PC-9 (cell line): ENCODE measurements around the gene ART1.
"Not testable (repeated sequence)": the region's sequence is repeated elsewhere in the genome, so short reads cannot be mapped to it uniquely, and the experiment has no call there.

Source experiments
- EZH2 ChIP-seq: fragments of 200-600 bp; sonication (generic); IDR thresholded peaks from 2 replicates; pipeline ENCODE4 v1.8.0; 2017; ENCODE audit warnings: antibody characterized with exemption, low read depth
- TF ChIP-seq, protein P1 (sequence below): fragments of 200-600 bp; sonication (generic); conservative IDR thresholded peaks from 2 replicates; pipeline ENCODE4 v1.6.1; 2017; ENCODE audit warnings: mixed run types, antibody characterized with exemption, mild to moderate bottlenecking, moderate library complexity

DNA sequence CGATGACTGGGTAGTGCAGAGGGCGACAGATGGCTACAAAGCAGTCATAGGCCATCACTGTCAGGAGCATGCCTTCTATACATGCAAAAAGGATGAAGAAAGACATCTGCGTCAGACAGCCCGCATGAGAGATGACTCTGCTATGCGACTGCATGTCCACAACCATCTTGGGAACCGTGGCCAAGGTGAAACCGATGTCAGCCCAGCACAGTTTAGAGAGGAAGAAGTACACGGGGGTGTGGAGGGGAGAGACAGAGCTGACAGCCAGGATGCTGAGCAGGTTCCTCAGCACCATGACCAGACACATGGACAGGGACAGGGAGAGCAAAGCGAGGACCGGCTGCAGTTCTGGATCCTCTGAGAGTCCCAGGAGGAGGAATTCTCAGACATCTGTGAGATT is 44.7 kb upstream of the ART1 start:
- TF ChIP-seq, protein P1, sequence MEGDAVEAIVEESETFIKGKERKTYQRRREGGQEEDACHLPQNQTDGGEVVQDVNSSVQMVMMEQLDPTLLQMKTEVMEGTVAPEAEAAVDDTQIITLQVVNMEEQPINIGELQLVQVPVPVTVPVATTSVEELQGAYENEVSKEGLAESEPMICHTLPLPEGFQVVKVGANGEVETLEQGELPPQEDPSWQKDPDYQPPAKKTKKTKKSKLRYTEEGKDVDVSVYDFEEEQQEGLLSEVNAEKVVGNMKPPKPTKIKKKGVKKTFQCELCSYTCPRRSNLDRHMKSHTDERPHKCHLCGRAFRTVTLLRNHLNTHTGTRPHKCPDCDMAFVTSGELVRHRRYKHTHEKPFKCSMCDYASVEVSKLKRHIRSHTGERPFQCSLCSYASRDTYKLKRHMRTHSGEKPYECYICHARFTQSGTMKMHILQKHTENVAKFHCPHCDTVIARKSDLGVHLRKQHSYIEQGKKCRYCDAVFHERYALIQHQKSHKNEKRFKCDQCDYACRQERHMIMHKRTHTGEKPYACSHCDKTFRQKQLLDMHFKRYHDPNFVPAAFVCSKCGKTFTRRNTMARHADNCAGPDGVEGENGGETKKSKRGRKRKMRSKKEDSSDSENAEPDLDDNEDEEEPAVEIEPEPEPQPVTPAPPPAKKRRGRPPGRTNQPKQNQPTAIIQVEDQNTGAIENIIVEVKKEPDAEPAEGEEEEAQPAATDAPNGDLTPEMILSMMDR, result not testable (repeated sequence)
- not testable (repeated sequence) for TF ChIP-seq EZH2
